SK-N-MC (cell line): ENCODE measurements around the gene TMEM132D.

Source experiments
- DNase-seq: peaks from one replicate; pipeline ENCODE4 v3.0.0-alpha.2; 2011; ENCODE audit warnings: low read depth, low spot score
- H3K27ac ChIP-seq: fragments of 200-600 bp; sonication (generic); 2 replicates; pipeline ENCODE4 v1.5.1; 2016; ENCODE audit warnings: mixed run types
- H3K36me3 ChIP-seq: fragments of 200-600 bp; sonication (generic); 2 replicates; pipeline ENCODE4 v1.6.1; 2017; ENCODE audit warnings: antibody characterized with exemption, low read length, mixed read lengths; ENCODE audit not compliant: insufficient read depth
- H3K4me3 ChIP-seq: fragments of 200-600 bp; sonication (generic); 2 replicates; pipeline ENCODE4 v1.5.1; 2016
- H3K9ac ChIP-seq: fragments of 200-600 bp; sonication (generic); 2 replicates; pipeline ENCODE4 v1.8.0; 2017; ENCODE audit warnings: mixed run types, mixed read lengths; ENCODE audit not compliant: insufficient read length
- H3K9me3 ChIP-seq: fragments of 200-600 bp; sonication (generic); 2 replicates; pipeline ENCODE4 v1.6.1; 2017; ENCODE audit warnings: low read depth, mild to moderate bottlenecking, antibody characterized with exemption, low read length, moderate library complexity, mixed read lengths
- EZH2 ChIP-seq: fragments of 200-600 bp; sonication (generic); IDR thresholded peaks from one replicate; pipeline ENCODE4 v1.6.1; 2017; ENCODE audit warnings: antibody characterized with exemption
- FOXP2 ChIP-seq: optimal IDR thresholded peaks from 2 replicates; pipeline ENCODE3; 2011; ENCODE audit warnings: mild to moderate bottlenecking, moderate library complexity; ENCODE audit not compliant: insufficient read depth; ENCODE audit errors: extremely low read length, control extremely low read depth
- POLR2AphosphoS5 ChIP-seq: IDR thresholded peaks from 2 replicates; pipeline ENCODE4 v1.6.1; 2012; ENCODE audit warnings: mild to moderate bottlenecking, low read depth, low read length, borderline replicate concordance

The TMEM132D gene

DNA sequence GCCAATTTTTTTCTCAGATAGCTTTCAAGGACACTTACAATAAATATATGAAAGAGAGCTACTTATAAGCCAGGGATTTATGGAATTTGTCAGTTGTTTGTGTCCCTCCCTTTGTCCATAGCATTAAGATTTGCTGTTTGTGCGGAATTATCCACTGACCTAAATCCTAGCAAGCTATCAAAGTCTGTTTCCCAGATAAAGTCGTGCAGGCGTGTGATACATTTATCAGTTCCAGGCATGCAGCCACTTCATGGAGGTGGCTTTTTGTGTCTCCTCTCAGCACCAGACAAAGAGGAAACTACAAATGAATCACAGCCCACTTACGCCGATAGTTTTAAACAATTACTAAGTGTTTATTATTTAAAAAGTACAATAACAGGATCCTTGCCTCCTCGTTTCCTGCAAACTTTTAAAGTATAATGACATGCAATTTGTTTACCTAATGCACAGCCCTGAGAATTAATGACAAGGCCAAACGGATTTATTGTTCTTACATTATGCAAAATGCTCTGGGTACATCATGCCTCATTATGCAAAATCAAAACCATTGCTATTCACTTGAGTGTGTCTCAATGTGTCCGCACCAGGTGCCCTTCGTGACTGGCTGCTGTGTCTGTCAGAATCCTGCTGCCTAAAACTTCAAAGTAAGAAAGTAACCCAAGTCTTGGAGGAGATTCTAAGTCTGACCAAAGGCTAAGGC lies 627.3 kb downstream of the TMEM132D start:
- no peak for DNase-seq
- TF ChIP-seq EZH2 (no peak), POLR2AphosphoS5 (no peak), FOXP2 (no peak)
- Histone ChIP-seq H3K9ac (no peak overlapping the region), H3K36me3 (no peaks in the 10 kb centered on the region), H3K27ac (no peak overlapping the region), H3K9me3 (no peaks in the 10 kb centered on the region), H3K4me3 (no peak overlapping the region)

GRCh38 chr12:129269756-129270495 lies 633.9 kb downstream of the TMEM132D start:
- no peak overlapping the region for H3K4me3 ChIP-seq

GRCh38 chr12:129258781-129259318 lies 645.0 kb downstream of the TMEM132D start:
- Histone ChIP-seq H3K36me3 (no peaks in the 10 kb centered on the region), H3K27ac (no peak overlapping the region), H3K4me3 (no peak overlapping the region), H3K9me3 (no peaks in the 10 kb centered on the region), H3K9ac (no peak overlapping the region)
- DNase-seq = no peak
- TF ChIP-seq POLR2AphosphoS5 = no peak
- TF ChIP-seq FOXP2 = no peak
- no peak for TF ChIP-seq EZH2

More at GRCh38 chr12:129269756-129270495, 633.9 kb downstream of the TMEM132D start:
- no peaks in the 10 kb centered on the region for H3K36me3 ChIP-seq
- no peak overlapping the region for H3K9ac ChIP-seq
- no peaks in the 10 kb centered on the region for H3K9me3 ChIP-seq
- no peak overlapping the region for H3K27ac ChIP-seq
- DNase-seq = no peak
- no peak for TF ChIP-seq EZH2
- TF ChIP-seq POLR2AphosphoS5 = no peak
- TF ChIP-seq FOXP2 = no peak

DNA sequence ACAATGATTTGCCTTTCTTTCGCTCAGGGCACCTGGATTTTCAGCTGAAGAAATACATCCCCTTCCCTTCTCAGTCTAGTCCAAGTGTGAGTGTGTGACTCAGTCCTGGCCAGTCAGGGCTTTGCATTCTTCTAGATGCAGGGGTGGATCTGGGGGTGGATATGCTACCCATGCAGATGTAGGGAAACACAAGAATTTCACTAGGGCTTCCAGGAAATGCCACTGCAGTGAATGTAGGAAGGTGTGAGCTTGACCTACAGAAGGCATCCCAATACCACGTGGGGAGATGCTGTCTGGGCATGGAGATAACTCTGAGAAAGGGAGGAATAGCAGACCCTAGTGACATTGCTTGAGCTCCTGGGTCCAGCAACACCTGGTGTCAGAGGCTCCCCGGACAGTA lies 646.3 kb downstream of the TMEM132D start:
- no peak for DNase-seq
- H3K36me3 ChIP-seq = no peaks in the 10 kb centered on the region
- H3K9ac ChIP-seq = no peak overlapping the region
- H3K4me3 ChIP-seq = no peak overlapping the region
- no peak for TF ChIP-seq EZH2
- TF ChIP-seq POLR2AphosphoS5 = no peak
- no peak for TF ChIP-seq FOXP2
- H3K27ac ChIP-seq = no peak overlapping the region
- H3K9me3 ChIP-seq = no peaks in the 10 kb centered on the region

- DNase-seq = no peak
- Histone ChIP-seq H3K9ac (no peak overlapping the region), H3K36me3 (no peaks in the 10 kb centered on the region), H3K9me3 (no peaks in the 10 kb centered on the region), H3K4me3 (no peak overlapping the region), H3K27ac (no peak overlapping the region)
- TF ChIP-seq EZH2 = no peak
- TF ChIP-seq FOXP2 = no peak
- TF ChIP-seq POLR2AphosphoS5 = no peak
Measured at GRCh38 chr12:129246630-129247029, 657.2 kb downstream of the TMEM132D start.

GRCh38 chr12:129245769-129246168 lies 658.1 kb downstream of the TMEM132D start:
- Histone ChIP-seq H3K4me3 (no peak overlapping the region), H3K9me3 (no peaks in the 10 kb centered on the region), H3K36me3 (no peaks in the 10 kb centered on the region), H3K27ac (no peak overlapping the region), H3K9ac (no peak overlapping the region)
- no peak for DNase-seq
- no peak for TF ChIP-seq FOXP2
- no peak for TF ChIP-seq EZH2
- no peak for TF ChIP-seq POLR2AphosphoS5

DNA sequence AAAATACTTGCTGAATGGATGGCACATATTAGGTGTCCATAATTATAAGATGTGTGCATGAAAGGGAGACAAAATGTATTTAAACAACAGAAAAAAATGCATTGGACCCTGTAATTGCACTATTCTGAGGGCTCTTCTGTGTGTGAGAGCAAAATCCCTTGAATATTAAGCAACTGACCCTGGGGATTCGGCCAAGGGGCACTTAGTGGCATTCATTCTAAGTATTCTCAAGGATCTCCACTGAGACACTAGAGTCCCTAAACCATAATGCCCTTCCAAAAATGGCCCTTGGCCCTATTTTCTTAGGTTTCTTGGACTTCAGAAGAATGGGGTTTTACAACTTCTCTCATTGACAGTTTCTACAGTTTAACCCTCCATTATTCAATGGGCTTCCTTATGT lies 662.0 kb downstream of the TMEM132D start:
- no peak for TF ChIP-seq POLR2AphosphoS5
- no peak for TF ChIP-seq FOXP2
- no peak for TF ChIP-seq EZH2
- no peaks in the 10 kb centered on the region for H3K9me3 ChIP-seq
- H3K4me3 ChIP-seq = no peak overlapping the region
- no peak for DNase-seq
- no peak overlapping the region for H3K27ac ChIP-seq
- H3K36me3 ChIP-seq = no peaks in the 10 kb centered on the region
- no peak overlapping the region for H3K9ac ChIP-seq

GRCh38 chr12:129237881-129238280 lies 665.9 kb downstream of the TMEM132D start:
- Histone ChIP-seq H3K9me3 (no peaks in the 10 kb centered on the region), H3K36me3 (no peaks in the 10 kb centered on the region), H3K4me3 (no peak overlapping the region), H3K9ac (no peak overlapping the region), H3K27ac (no peak overlapping the region)
- TF ChIP-seq POLR2AphosphoS5 = no peak
- no peak for TF ChIP-seq EZH2
- TF ChIP-seq FOXP2 = no peak
- DNase-seq = no peak
